Activated naive CD8-positive, alpha-beta T cell treated with anti-CD3 and anti-CD28 coated beads, Interleukin-2, amount 50 U/mL, for 16 hours (primary cell): ENCODE data around the gene RUVBL1.

Experiments
- DNase-seq: peaks from one replicate; pipeline ENCODE4 v3.0.0-alpha.2; 2020; ENCODE audit warnings: low read depth, low spot score

The RUVBL1 gene

GRCh38 chr3:128068156-128068620 lies 55.4 kb downstream of the RUVBL1 start:
- no peak for DNase-seq

- no peak for DNase-seq
Measured at GRCh38 chr3:128067489-128067888, 56.1 kb downstream of the RUVBL1 start.

GRCh38 chr3:128066676-128067075 lies 56.9 kb downstream of the RUVBL1 start:
- no peak for DNase-seq

GRCh38 chr3:128066114-128066513 lies 57.5 kb downstream of the RUVBL1 start:
- DNase-seq: no peak

- no peak for DNase-seq
Measured at GRCh38 chr3:128064962-128065361, 58.6 kb downstream of the RUVBL1 start.

GRCh38 chr3:128063865-128064264 lies 59.7 kb downstream of the RUVBL1 start:
- DNase-seq: no peak

- DNase-seq: no peak
Measured at GRCh38 chr3:128062033-128062745, 61.4 kb downstream of the RUVBL1 start.

GRCh38 chr3:128060473-128061381 lies 62.9 kb downstream of the RUVBL1 start:
- DNase-seq: no peak

GRCh38 chr3:128056258-128056657 lies 67.4 kb downstream of the RUVBL1 start:
- no peak for DNase-seq

GRCh38 chr3:128054367-128054766 lies 69.2 kb downstream of the RUVBL1 start:
- DNase-seq: no peak

- DNase-seq: no peak
Measured at GRCh38 chr3:128053614-128054013, 70.0 kb downstream of the RUVBL1 start.

- DNase-seq: no peak
Measured at GRCh38 chr3:128052595-128053351, 70.8 kb downstream of the RUVBL1 start.

- DNase-seq: peak; percentile 89
Measured at GRCh38 chr3:128051837-128052594, 71.6 kb downstream of the RUVBL1 start, which contains the start of gene SEC61A1. TSS of gene SEC61A1 (plus strand) at chr3:128052437. CDS start at chr3:128052553, 116 bp downstream.

- no peak for DNase-seq
Measured at GRCh38 chr3:128051459-128051836, 72.2 kb downstream of the RUVBL1 start.

- no peak for DNase-seq
Measured at GRCh38 chr3:128050597-128050996, 73.0 kb downstream of the RUVBL1 start.

- DNase-seq: no peak
Measured at GRCh38 chr3:128041344-128041743, 82.3 kb downstream of the RUVBL1 start.

GRCh38 chr3:128040660-128041059 lies 83.0 kb downstream of the RUVBL1 start:
- DNase-seq: no peak

GRCh38 chr3:128040041-128040440 lies 83.6 kb downstream of the RUVBL1 start:
- no peak for DNase-seq

GRCh38 chr3:128036119-128036518 lies 87.5 kb downstream of the RUVBL1 start:
- DNase-seq: no peak

- no peak for DNase-seq
Measured at GRCh38 chr3:128033102-128033501, 90.5 kb downstream of the RUVBL1 start.
